ENCODE results near the gene FGF22. TPM values are rescaled to one million over a fixed set of nuclear protein-coding genes. Genes with fewer than 3 reads are reported as not detected.

The FGF22 gene
- total and polyA plus RNA-seq, 2 of the 13 experiments (the other 11 are each of a cell fraction or from before 2014, with no cell fraction given), result 0.24 TPM; not detected in 1

- peak; percentile 61; the same call in 1 of the 2 replicates for TF ChIP-seq ZNF800 (CRISPR knock-in tag; IDR thresholded peaks at IDR 0.05)
- no peak for TF ChIP-seq ZNF503 (CRISPR knock-in tag; IDR thresholded peaks at IDR 0.05)
- TF ChIP-seq PATZ1 (CRISPR knock-in tag; IDR thresholded peaks at IDR 0.05), result 0 out of 2 replicates have a peak, but pooled peaks have one; percentile 10
- TF ChIP-seq SRSF1 (optimal IDR thresholded peaks at IDR 0.05; ENCODE audit: low read depth, low read length), result no peak
- TF ChIP-seq ZNF136 (CRISPR knock-in tag; IDR thresholded peaks at IDR 0.05; ENCODE audit: low read depth), result no peak
- peak; percentile 97 for TF ChIP-seq AKAP8 (CRISPR knock-in tag; IDR thresholded peaks at IDR 0.05)
- TF ChIP-seq ZHX2 (IDR thresholded peaks at IDR 0.05; ENCODE audit: low read depth), result no peak
- TF ChIP-seq ZHX2 (CRISPR knock-in tag; IDR thresholded peaks at IDR 0.05; ENCODE audit: borderline replicate concordance), result no peak
- no peak for TF ChIP-seq TRIM22 (IDR thresholded peaks at IDR 0.05)
- no peak for TF ChIP-seq ZNF441 (CRISPR knock-in tag; IDR thresholded peaks at IDR 0.05; ENCODE audit: borderline replicate concordance)
- TF ChIP-seq SCMH1 (CRISPR knock-in tag; IDR thresholded peaks at IDR 0.05; ENCODE audit: borderline replicate concordance), result no peak
- TF ChIP-seq MTERF4 (CRISPR knock-in tag; IDR thresholded peaks at IDR 0.05), result no peak
- TF ChIP-seq ZNF562 (CRISPR knock-in tag; IDR thresholded peaks at IDR 0.05; ENCODE audit: borderline replicate concordance), result no peak
These were observed 36.8 kb downstream of the FGF22 start, which contains the start of gene FSTL3 (continued) for GRCh38 chr19:676339-677105.
